Caco-2 (cell line): ENCODE results near the gene GPAT3. TPM values are rescaled to one million over a fixed set of nuclear protein-coding genes. Genes with fewer than 3 reads are reported as not detected.

ENCODE experiments used
- BruUV-seq: library from RNA; stranded (reverse); fragments of 400-500 nt; replicated peaks from 2 replicates; lab custom pipeline; 2021; lab: Mats Ljungman, UMichigan
- CTCF ChIA-PET: fragments of 300-600 bp; sonication (Branson Sonifier 250); formaldehyde crosslinking; loops from one replicate; lab custom pipeline; 2022; ENCODE audit warnings: antibody characterized with exemption; lab: Charles Lee
- POLR2A ChIA-PET: fragments of 300-600 bp; sonication (Branson Sonifier 250); formaldehyde crosslinking; loops from one replicate; lab custom pipeline; 2022; ENCODE audit warnings: antibody characterized with exemption; lab: Charles Lee
- DNase-seq, 2 experiments: peaks; one replicate each; pipeline versions ENCODE4 v3.0.0 to v3.0.0-alpha.2; 2020 to 2022
- H3K27me3 ChIP-seq: replicated peaks from 2 replicates; pipeline ENCODE4 v1.6.0; 2011; ENCODE audit warnings: low read length; ENCODE audit not compliant: control insufficient read depth, insufficient read depth
- H3K36me3 ChIP-seq: 2 replicates; pipeline ENCODE4 v1.5.1; 2011; ENCODE audit warnings: low read length; ENCODE audit not compliant: control insufficient read depth, insufficient read depth
- H3K4me1 ChIP-seq: fragments of 250-450 bp; sonication (Bioruptor Pico); 2 replicates; pipeline ENCODE4 v1.5.1; 2020; ENCODE audit warnings: mild to moderate bottlenecking
- H3K4me3 ChIP-seq: 2 replicates; pipeline ENCODE4 v1.5.1; 2011; ENCODE audit warnings: low read depth, mild to moderate bottlenecking, control low read depth, low read length
- H3K9me3 ChIP-seq: fragments of 250-450 bp; sonication (Bioruptor Pico); 2 replicates; pipeline ENCODE4 v1.5.1; 2020; ENCODE audit warnings: mild to moderate bottlenecking, moderate library complexity
- H3K27ac Mint-ChIP-seq: one replicate; pipeline ENCODE4 v1.8.0; 2022; ENCODE audit warnings: mixed read lengths; ENCODE audit not compliant: unreplicated experiment
- H3K27me3 Mint-ChIP-seq: one replicate; pipeline ENCODE4 v1.8.0; 2022; ENCODE audit warnings: mixed read lengths; ENCODE audit not compliant: insufficient read depth, unreplicated experiment
- H3K36me3 Mint-ChIP-seq: one replicate; pipeline ENCODE4 v1.8.0; 2022; ENCODE audit warnings: mild to moderate bottlenecking, mixed read lengths; ENCODE audit not compliant: insufficient read depth, unreplicated experiment
- H3K4me1 Mint-ChIP-seq: one replicate; pipeline ENCODE4 v1.8.0; 2022; ENCODE audit warnings: low read depth, mixed read lengths; ENCODE audit not compliant: unreplicated experiment
- H3K4me3 Mint-ChIP-seq: one replicate; pipeline ENCODE4 v1.8.0; 2022; ENCODE audit warnings: mild to moderate bottlenecking, moderate library complexity, mixed read lengths; ENCODE audit not compliant: unreplicated experiment
- H3K9me3 Mint-ChIP-seq: one replicate; pipeline ENCODE4 v1.8.0; 2022; ENCODE audit warnings: mixed read lengths; ENCODE audit not compliant: unreplicated experiment
- CTCF ChIP-seq, 2 experiments: fragments of 200-600 bp in 1 of 2; IDR thresholded peaks; 1 replicate in 1 of 2; 2 replicates in 1 of 2; pipeline versions ENCODE4 v1.5.1 to v1.8.0; 2011 to 2022; ENCODE audit warnings: antibody characterized with exemption in 1 of 2, control low read depth in 1 of 2, inconsistent platforms in 1 of 2, low read depth in 1 of 2, low read length in 1 of 2, mild to moderate bottlenecking in 1 of 2, moderate library complexity in 1 of 2; ENCODE audit not compliant: insufficient read depth in 1 of 2, severe bottlenecking in 1 of 2, unreplicated experiment in 1 of 2
- intact Hi-C: fragments of 100-400 bp; cut with micrococcal nuclease; formaldehyde crosslinking; loops from one replicate; pipeline ENCODE4 v1.10.0; 2022; ENCODE audit not compliant: unreplicated experiment
- total RNA-seq: library from RNA; stranded (reverse); gene quantifications from 2 replicates; pipeline ENCODE4 v1.2.3, GENCODE V29; 2022

GPAT3 gene
- total RNA-seq, 1 experiment from 2014 or later, result 4.6 TPM

GRCh38 chr4:83536362-83537272 lies 709 bp downstream of the GPAT3 start:
- peak in 1 of 2 experiments; percentile 33 for DNase-seq
- ChIA-PET POLR2A (no interaction called here), CTCF (no interaction called here)
- Histone ChIP-seq H3K9me3 (no peaks in the 10 kb centered on the region), H3K27me3 (no peaks in the 10 kb centered on the region), H3K4me3 (peak overlapping the region; percentile 76), H3K36me3 (no peaks in the 10 kb centered on the region), H3K4me1 (no peaks in the 10 kb centered on the region)
- peak overlapping the region; percentile 93 for H3K4me3 Mint-ChIP-seq
- peaks cover 9% of the 10 kb centered on the region for H3K27me3 Mint-ChIP-seq
- no peak for TF ChIP-seq CTCF (IDR thresholded peaks at IDR 0.05; ENCODE audit: insufficient read depth in 1 of 2, low read depth in 1 of 2, low read length in 1 of 2, severe bottlenecking in 1 of 2, unreplicated experiment in 1 of 2)
- no TSS peak for BruUV-seq
- intact Hi-C loops, result no loop called here
- no peaks in the 10 kb centered on the region for H3K9me3 Mint-ChIP-seq
- no peaks in the 10 kb centered on the region for H3K4me1 Mint-ChIP-seq
- no peaks in the 10 kb centered on the region for H3K36me3 Mint-ChIP-seq
- no peak overlapping the region for H3K27ac Mint-ChIP-seq

DNA sequence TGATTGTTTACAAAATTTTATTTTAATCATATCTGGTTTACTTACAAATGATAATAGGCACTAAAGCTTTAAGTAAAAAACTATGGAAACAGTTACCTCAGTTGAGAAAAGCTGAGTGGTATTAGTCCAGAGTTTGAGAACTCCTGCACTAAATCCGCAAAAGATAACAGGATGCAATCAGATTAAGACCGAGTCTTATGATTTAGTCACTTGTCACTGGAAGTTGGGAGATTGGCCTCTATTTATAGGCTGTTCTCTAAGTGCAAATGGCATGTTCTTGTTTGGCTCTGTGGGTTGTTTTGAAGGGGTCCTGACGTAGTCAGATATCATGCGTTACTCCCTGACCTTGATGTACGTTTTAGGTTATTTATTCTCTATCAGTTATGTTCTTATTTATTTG lies 6.3 kb downstream of the GPAT3 start:
- DNase-seq, result no peak
- Histone ChIP-seq H3K36me3 (no peaks in the 10 kb centered on the region), H3K27me3 (no peaks in the 10 kb centered on the region), H3K9me3 (no peaks in the 10 kb centered on the region), H3K4me3 (no peak overlapping the region), H3K4me1 (no peaks in the 10 kb centered on the region)
- BruUV-seq, result no TSS peak
- no peaks in the 10 kb centered on the region for H3K36me3 Mint-ChIP-seq
- ChIA-PET CTCF (no interaction called here), POLR2A (no interaction called here)
- TF ChIP-seq CTCF (IDR thresholded peaks at IDR 0.05; ENCODE audit: insufficient read depth in 1 of 2, low read depth in 1 of 2, low read length in 1 of 2, severe bottlenecking in 1 of 2, unreplicated experiment in 1 of 2), result no peak
- no peaks in the 10 kb centered on the region for H3K4me1 Mint-ChIP-seq
- H3K4me3 Mint-ChIP-seq, result no peak overlapping the region
- no peaks in the 10 kb centered on the region for H3K9me3 Mint-ChIP-seq
- intact Hi-C loops, result no loop called here
- H3K27ac Mint-ChIP-seq, result no peak overlapping the region
- no peaks in the 10 kb centered on the region for H3K27me3 Mint-ChIP-seq

DNA sequence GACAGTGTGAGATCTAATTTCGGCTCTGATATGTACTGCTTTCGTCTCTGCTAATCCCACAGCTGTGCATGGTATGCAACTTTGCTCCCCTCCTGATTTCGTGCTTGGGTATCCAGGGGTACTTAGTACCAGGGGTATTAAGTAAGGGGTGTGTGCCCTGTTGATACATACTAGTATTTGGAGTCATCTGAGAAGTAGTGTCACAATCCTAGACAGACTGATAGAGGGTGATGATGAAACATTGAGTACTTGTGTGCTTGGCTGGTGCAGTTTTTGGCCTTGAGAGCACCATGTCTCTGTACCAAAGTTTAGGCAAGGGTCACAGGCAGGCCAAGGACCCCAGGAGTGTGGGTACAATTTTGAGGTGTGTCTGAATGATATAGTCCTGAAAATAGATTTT lies 10.9 kb downstream of the GPAT3 start:
- intact Hi-C loops, result no loop called here
- H3K36me3 ChIP-seq, result no peaks in the 10 kb centered on the region
- no peak overlapping the region for H3K4me3 ChIP-seq
- ChIA-PET CTCF (no interaction called here), POLR2A (no interaction called here)
- no peak for TF ChIP-seq CTCF (IDR thresholded peaks at IDR 0.05; ENCODE audit: insufficient read depth in 1 of 2, low read depth in 1 of 2, low read length in 1 of 2, severe bottlenecking in 1 of 2, unreplicated experiment in 1 of 2)
- no TSS peak for BruUV-seq
- no peaks in the 10 kb centered on the region for H3K9me3 Mint-ChIP-seq
- no peaks in the 10 kb centered on the region for H3K27me3 ChIP-seq
- H3K4me1 ChIP-seq, result no peaks in the 10 kb centered on the region
- H3K4me1 Mint-ChIP-seq, result no peaks in the 10 kb centered on the region
- H3K36me3 Mint-ChIP-seq, result no peaks in the 10 kb centered on the region
- H3K27ac Mint-ChIP-seq, result no peak overlapping the region
- H3K27me3 Mint-ChIP-seq, result no peaks in the 10 kb centered on the region
- H3K9me3 ChIP-seq, result no peaks in the 10 kb centered on the region
- no peak overlapping the region for H3K4me3 Mint-ChIP-seq
- no peak for DNase-seq
